Measurements from ENCODE around the gene CX3CR1. TPM values are rescaled to one million over a fixed set of nuclear protein-coding genes. Genes with fewer than 3 reads are reported as not detected.
"Not testable (repeated sequence)": the region's sequence is repeated elsewhere in the genome, so short reads cannot be mapped to it uniquely, and the experiment has no call there.

The CX3CR1 gene
- under 1 TPM; 0.14 to 0.21 TPM for polyA plus RNA-seq

- Histone ChIP-seq H3K9me3 (ENCODE audit: control insufficient read depth in 2 of 2, insufficient read depth in 1 of 2, low read depth in 1 of 2, low read length in 1 of 2) (no peaks in the 10 kb centered on the region), H3K27ac (ENCODE audit: low read depth in 2 of 2, low read length in 1 of 2) (no peak within 1 kb of the TSS), H3K36me3 (ENCODE audit: control insufficient read depth in 2 of 2, insufficient read depth in 2 of 2, low read length in 1 of 2) (no peaks in the 10 kb centered on the region), H3K27me3 (ENCODE audit: control insufficient read depth in 1 of 2, insufficient read depth in 2 of 2, low read length in 2 of 2) (no peaks in the 10 kb centered on the region), H3K4me3 (ENCODE audit: low read depth in 1 of 2, low read length in 2 of 2) (no peak within 1 kb of the TSS), H3K4me1 (ENCODE audit: control insufficient read depth in 2 of 2, insufficient read depth in 2 of 2, low read length in 1 of 2) (no peaks in the 10 kb centered on the region)
- WGBS, 2 donors: 46 to 54% methylated on average over 5 of the region's 5 CpGs
These were observed at the start of gene CX3CR1 for GRCh38 chr3:39279745-39280517. Gene CX3CR1, minus strand, starts transcription at chr3:39280036. Its CDS starts 13,527 bp downstream, at chr3:39266509.

GRCh38 chr3:39329493-39329892, 49.7 kb upstream of the CX3CR1 start, which contains the start of gene CCR8:
Gene CCR8, plus strand, starts transcription at chr3:39329709. Its CDS starts 2,623 bp downstream, at chr3:39332332.
- H3K27ac ChIP-seq (ENCODE audit: low read depth in 2 of 2, low read length in 1 of 2): no peak within 1 kb of the TSS
- no peaks in the 10 kb centered on the region for H3K4me1 ChIP-seq (ENCODE audit: control insufficient read depth in 2 of 2, insufficient read depth in 2 of 2, low read length in 1 of 2)
- no peaks in the 10 kb centered on the region for H3K9me3 ChIP-seq (ENCODE audit: control insufficient read depth in 2 of 2, insufficient read depth in 1 of 2, low read depth in 1 of 2, low read length in 1 of 2)
- H3K4me3 ChIP-seq (ENCODE audit: low read depth in 1 of 2, low read length in 2 of 2): no peak within 1 kb of the TSS
- no peaks in the 10 kb centered on the region for H3K36me3 ChIP-seq (ENCODE audit: control insufficient read depth in 2 of 2, insufficient read depth in 2 of 2, low read length in 1 of 2)
- WGBS, 2 donors: 63 to 84% methylated on average over 1 of the region's 1 CpG
- no peaks in the 10 kb centered on the region for H3K27me3 ChIP-seq (ENCODE audit: control insufficient read depth in 1 of 2, insufficient read depth in 2 of 2, low read length in 2 of 2)

- H3K4me3 ChIP-seq (ENCODE audit: low read depth in 1 of 2, low read length in 2 of 2): no peak overlapping the region
- no peaks in the 10 kb centered on the region for H3K4me1 ChIP-seq (ENCODE audit: control insufficient read depth in 2 of 2, insufficient read depth in 2 of 2, low read length in 1 of 2)
- H3K9me3 ChIP-seq (ENCODE audit: control insufficient read depth in 2 of 2, insufficient read depth in 1 of 2, low read depth in 1 of 2, low read length in 1 of 2): no peaks in the 10 kb centered on the region
- no peak overlapping the region for H3K27ac ChIP-seq (ENCODE audit: low read depth in 2 of 2, low read length in 1 of 2)
- H3K36me3 ChIP-seq (ENCODE audit: control insufficient read depth in 2 of 2, insufficient read depth in 2 of 2, low read length in 1 of 2): no peaks in the 10 kb centered on the region
- H3K27me3 ChIP-seq (ENCODE audit: control insufficient read depth in 1 of 2, insufficient read depth in 2 of 2, low read length in 2 of 2): no peaks in the 10 kb centered on the region
- WGBS, 2 donors: 74 to 82% methylated on average over 4 of the region's 4 CpGs
These were observed 48.0 kb upstream of the CX3CR1 start for GRCh38 chr3:39327746-39328349.

- Histone ChIP-seq H3K4me1 (ENCODE audit: control insufficient read depth in 2 of 2, insufficient read depth in 2 of 2, low read length in 1 of 2) (no peaks in the 10 kb centered on the region), H3K27me3 (ENCODE audit: control insufficient read depth in 1 of 2, insufficient read depth in 2 of 2, low read length in 2 of 2) (no peaks in the 10 kb centered on the region), H3K9me3 (ENCODE audit: control insufficient read depth in 2 of 2, insufficient read depth in 1 of 2, low read depth in 1 of 2, low read length in 1 of 2) (no peaks in the 10 kb centered on the region), H3K27ac (ENCODE audit: low read depth in 2 of 2, low read length in 1 of 2) (no peak overlapping the region), H3K4me3 (ENCODE audit: low read depth in 1 of 2, low read length in 2 of 2) (no peak overlapping the region), H3K36me3 (ENCODE audit: control insufficient read depth in 2 of 2, insufficient read depth in 2 of 2, low read length in 1 of 2) (no peaks in the 10 kb centered on the region)
- WGBS, 2 donors: 75 to 78% methylated on average over 4 of the region's 4 CpGs
These were observed 47.4 kb upstream of the CX3CR1 start for GRCh38 chr3:39327053-39327745.

- H3K27ac ChIP-seq (ENCODE audit: low read depth in 2 of 2, low read length in 1 of 2): no peak overlapping the region
- H3K27me3 ChIP-seq (ENCODE audit: control insufficient read depth in 1 of 2, insufficient read depth in 2 of 2, low read length in 2 of 2): no peaks in the 10 kb centered on the region
- WGBS, 2 donors: 88 to 96% methylated on average over 2 of the region's 2 CpGs
- no peaks in the 10 kb centered on the region for H3K4me1 ChIP-seq (ENCODE audit: control insufficient read depth in 2 of 2, insufficient read depth in 2 of 2, low read length in 1 of 2)
- H3K36me3 ChIP-seq (ENCODE audit: control insufficient read depth in 2 of 2, insufficient read depth in 2 of 2, low read length in 1 of 2): no peaks in the 10 kb centered on the region
- no peaks in the 10 kb centered on the region for H3K9me3 ChIP-seq (ENCODE audit: control insufficient read depth in 2 of 2, insufficient read depth in 1 of 2, low read depth in 1 of 2, low read length in 1 of 2)
- H3K4me3 ChIP-seq (ENCODE audit: low read depth in 1 of 2, low read length in 2 of 2): no peak overlapping the region
These were observed 45.4 kb upstream of the CX3CR1 start for GRCh38 chr3:39325236-39325635.

- no peaks in the 10 kb centered on the region for H3K27me3 ChIP-seq (ENCODE audit: control insufficient read depth in 1 of 2, insufficient read depth in 2 of 2, low read length in 2 of 2)
- 78 to 87% methylated on average over 2 of the region's 2 CpGs for WGBS, 2 donors
- no peaks in the 10 kb centered on the region for H3K36me3 ChIP-seq (ENCODE audit: control insufficient read depth in 2 of 2, insufficient read depth in 2 of 2, low read length in 1 of 2)
- no peak overlapping the region for H3K27ac ChIP-seq (ENCODE audit: low read depth in 2 of 2, low read length in 1 of 2)
- H3K4me3 ChIP-seq (ENCODE audit: low read depth in 1 of 2, low read length in 2 of 2): no peak overlapping the region
- no peaks in the 10 kb centered on the region for H3K9me3 ChIP-seq (ENCODE audit: control insufficient read depth in 2 of 2, insufficient read depth in 1 of 2, low read depth in 1 of 2, low read length in 1 of 2)
- H3K4me1 ChIP-seq (ENCODE audit: control insufficient read depth in 2 of 2, insufficient read depth in 2 of 2, low read length in 1 of 2): no peaks in the 10 kb centered on the region
These were observed 43.7 kb upstream of the CX3CR1 start for GRCh38 chr3:39323494-39323893.

- H3K27ac ChIP-seq (ENCODE audit: low read depth in 2 of 2, low read length in 1 of 2): no peak overlapping the region
- no peaks in the 10 kb centered on the region for H3K9me3 ChIP-seq (ENCODE audit: control insufficient read depth in 2 of 2, insufficient read depth in 1 of 2, low read depth in 1 of 2, low read length in 1 of 2)
- no peaks in the 10 kb centered on the region for H3K27me3 ChIP-seq (ENCODE audit: control insufficient read depth in 1 of 2, insufficient read depth in 2 of 2, low read length in 2 of 2)
- no peaks in the 10 kb centered on the region for H3K36me3 ChIP-seq (ENCODE audit: control insufficient read depth in 2 of 2, insufficient read depth in 2 of 2, low read length in 1 of 2)
- H3K4me3 ChIP-seq (ENCODE audit: low read depth in 1 of 2, low read length in 2 of 2): no peak overlapping the region
- no peaks in the 10 kb centered on the region for H3K4me1 ChIP-seq (ENCODE audit: control insufficient read depth in 2 of 2, insufficient read depth in 2 of 2, low read length in 1 of 2)
These were observed 43.1 kb upstream of the CX3CR1 start for GRCh38 chr3:39322936-39323335.

- H3K36me3 ChIP-seq (ENCODE audit: control insufficient read depth in 2 of 2, insufficient read depth in 2 of 2, low read length in 1 of 2); H3K27ac ChIP-seq (ENCODE audit: low read depth in 2 of 2, low read length in 1 of 2); H3K4me1 ChIP-seq (ENCODE audit: control insufficient read depth in 2 of 2, insufficient read depth in 2 of 2, low read length in 1 of 2); H3K9me3 ChIP-seq (ENCODE audit: control insufficient read depth in 2 of 2, insufficient read depth in 1 of 2, low read depth in 1 of 2, low read length in 1 of 2); H3K4me3 ChIP-seq (ENCODE audit: low read depth in 1 of 2, low read length in 2 of 2); H3K27me3 ChIP-seq (ENCODE audit: control insufficient read depth in 1 of 2, insufficient read depth in 2 of 2, low read length in 2 of 2): not testable (repeated sequence)
- 57 to 69% methylated on average over 3 of the region's 3 CpGs for WGBS, 2 donors
These were observed 42.4 kb upstream of the CX3CR1 start for GRCh38 chr3:39322209-39322715.

GRCh38 chr3:39321574-39321983, 41.7 kb upstream of the CX3CR1 start:
- WGBS, 2 donors: 86 to 89% methylated on average over 2 of the region's 2 CpGs
- H3K36me3 ChIP-seq (ENCODE audit: control insufficient read depth in 2 of 2, insufficient read depth in 2 of 2, low read length in 1 of 2); H3K4me3 ChIP-seq (ENCODE audit: low read depth in 1 of 2, low read length in 2 of 2); H3K4me1 ChIP-seq (ENCODE audit: control insufficient read depth in 2 of 2, insufficient read depth in 2 of 2, low read length in 1 of 2); H3K27ac ChIP-seq (ENCODE audit: low read depth in 2 of 2, low read length in 1 of 2); H3K9me3 ChIP-seq (ENCODE audit: control insufficient read depth in 2 of 2, insufficient read depth in 1 of 2, low read depth in 1 of 2, low read length in 1 of 2); H3K27me3 ChIP-seq (ENCODE audit: control insufficient read depth in 1 of 2, insufficient read depth in 2 of 2, low read length in 2 of 2): not testable (repeated sequence)
